C4-2B (cell line): Measurements from ENCODE around the gene ADGRV1.

Experiments used
- CTCF ChIP-seq: fragments of 450-650 bp; conservative IDR thresholded peaks from 2 replicates; pipeline ENCODE4 v1.5.1; 2017; ENCODE audit warnings: mild to moderate bottlenecking
- ZFX ChIP-seq: fragments of 450-650 bp; IDR thresholded peaks from 2 replicates; pipeline ENCODE4 v1.6.1; 2017

GRCh38 chr5:90965110-90965685, 406.6 kb downstream of the ADGRV1 start:
- TF ChIP-seq CTCF (no peak), ZFX (no peak)
